Gastroesophageal sphincter (tissue), 4 donors: ENCODE measurements around the gene MYDGF. TPM values are rescaled to one million over a fixed set of nuclear protein-coding genes. Genes with fewer than 3 reads are reported as not detected.
A peak's percentile ranks its signal among the peaks of the same experiment; 100 is the strongest.

Source experiments
- ATAC-seq: fragments of 150-250 bp; one replicate; pipeline ENCODE4 v1.9.1; 2016; ENCODE audit warnings: mild to moderate bottlenecking, moderate library complexity
- H3K27ac ChIP-seq, 4 donors: fragments of 200-600 bp; sonication (generic) in 3 of 4; 1 replicate in 3 of 4; 2 replicates in 1 of 4; pipeline ENCODE4 v1.5.1; 2016 to 2019
- H3K27me3 ChIP-seq: fragments of 200-600 bp; sonication (generic); one replicate; pipeline ENCODE4 v1.5.1; 2019
- H3K36me3 ChIP-seq, 2 donors: fragments of 200-600 bp; sonication (generic); one replicate each; pipeline ENCODE4 v1.5.1; 2019; ENCODE audit warnings: control low read depth in 1 of 2
- H3K4me1 ChIP-seq, 3 donors: fragments of 200-600 bp; sonication (generic); 1 replicate in 2 of 3; 2 replicates in 1 of 3; pipeline ENCODE4 v1.5.1; 2016 to 2019; ENCODE audit warnings: control low read depth in 2 of 3
- H3K4me3 ChIP-seq, 2 donors: fragments of 200-600 bp; sonication (generic); one replicate each; pipeline ENCODE4 v1.5.1; 2019; ENCODE audit warnings: mild to moderate bottlenecking in 1 of 2, moderate library complexity in 1 of 2
- H3K9me3 ChIP-seq, 3 donors: fragments of 200-600 bp; sonication (generic); one replicate each; pipeline ENCODE4 v1.5.1; 2017 to 2019; ENCODE audit warnings: control low read depth in 2 of 3
- CTCF ChIP-seq, 4 experiments: fragments of 200-600 bp in 2 of 4; fragments of 450-650 bp in 2 of 4; sonication (generic) in 1 of 4; IDR thresholded peaks; one replicate each; pipeline ENCODE4 v1.5.1; 2017 to 2019; ENCODE audit warnings: antibody characterized with exemption in 4 of 4, mild to moderate bottlenecking in 2 of 4, moderate library complexity in 2 of 4
- EP300 ChIP-seq: sonication (generic); formaldehyde crosslinking; IDR thresholded peaks from one replicate; pipeline ENCODE4 v1.6.1; 2017; ENCODE audit warnings: antibody characterized with exemption, mild to moderate bottlenecking
- POLR2A ChIP-seq, 2 donors: fragments of 450-650 bp; IDR thresholded peaks; one replicate each; pipeline ENCODE4 v1.6.1; 2017; ENCODE audit warnings: antibody characterized with exemption in 2 of 2, mild to moderate bottlenecking in 2 of 2, moderate library complexity in 1 of 2
- POLR2AphosphoS5 ChIP-seq: sonication (generic); formaldehyde crosslinking; IDR thresholded peaks from one replicate; pipeline ENCODE4 v1.6.1; 2017; ENCODE audit warnings: antibody characterized with exemption
- WGBS, 2 donors: methylation state at CpG; one replicate each; pipeline ENCODE4 v1.1.5; 2018; ENCODE audit warnings: low coverage in 1 of 2; 5-methylcytosine and 5-hydroxymethylcytosine counted together
- total RNA-seq, 4 donors: library from RNA; depleted of rRNA; stranded (reverse); fragments of >200 nt; gene quantifications; one replicate each; pipeline ENCODE4 v1.1.0, GENCODE V29; 2016

Gene MYDGF
- total RNA-seq, 4 donors from 2014 or later = 20.5 to 44.6 (median 30.1) TPM

- no peaks in the 10 kb centered on the region for H3K36me3 ChIP-seq
- peak overlapping the region; percentile 73 to 78 for H3K4me3 ChIP-seq
- no peak for TF ChIP-seq POLR2AphosphoS5
- peak in 1 of 2 donors; percentile 35 for TF ChIP-seq POLR2A (IDR thresholded peaks at IDR 0.05)
- WGBS, 2 donors = 20 to 33% methylated on average over 1 to 2 of the region's 39 CpGs
- H3K4me1 ChIP-seq = peaks cover 0 to 64% (median 21%) of the 10 kb centered on the region in 3 donors
- H3K9me3 ChIP-seq = no peaks in the 10 kb centered on the region
- peaks cover 10% of the 10 kb centered on the region for H3K27me3 ChIP-seq
- peak; percentile 1 for ATAC-seq
- peak overlapping the region; percentile 6 to 84 (median 80) for H3K27ac ChIP-seq
Observed at GRCh38 chr19:4639531-4640246, 30.5 kb downstream of the MYDGF start.

DNA sequence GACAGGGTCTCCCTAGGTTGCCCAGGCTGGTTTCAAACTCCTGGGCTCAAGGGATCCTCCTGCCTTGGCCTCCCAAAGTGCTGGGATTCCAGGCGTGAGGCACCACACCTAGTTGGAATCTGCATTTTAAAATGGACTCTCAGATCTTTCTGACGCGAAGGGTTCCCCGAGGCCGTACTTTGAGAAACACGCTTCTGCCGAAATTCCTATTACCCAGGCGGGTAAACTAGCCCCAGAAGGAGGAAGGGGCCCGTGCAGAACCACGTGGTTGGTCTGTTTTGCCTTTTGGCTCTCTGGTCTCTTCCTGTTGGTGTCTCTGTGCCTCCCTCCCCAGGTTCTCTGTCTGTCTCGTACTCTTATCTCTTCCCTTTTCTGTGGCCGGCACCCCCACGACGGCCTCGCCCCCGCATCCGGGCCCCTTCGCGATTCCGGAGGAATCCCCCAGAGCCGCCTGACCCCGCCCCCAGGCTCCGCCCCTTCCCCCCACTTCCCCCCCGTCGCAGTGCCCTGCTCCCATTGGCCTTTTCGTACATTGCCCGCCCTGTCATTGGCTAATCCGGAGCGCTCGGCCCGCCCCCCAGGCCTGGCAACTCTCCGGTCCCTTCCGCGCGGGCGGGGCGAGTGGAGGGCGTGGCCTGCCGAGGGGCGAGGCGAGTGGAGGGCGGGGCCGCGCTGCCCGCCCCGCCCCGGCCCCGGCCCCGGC is 31.2 kb downstream of the MYDGF start, which contains the start of gene TNFAIP8L1:
TNFAIP8L1 (plus strand) TSS at position 689 of the 703 bp plus-strand sequence. CDS start 12,354 bp downstream, outside the sequence.
- 6% methylated on average over 5 to 7 of the region's 49 CpGs for WGBS, 2 donors
- TF ChIP-seq POLR2AphosphoS5 = peak; percentile 48
- TF ChIP-seq CTCF (IDR thresholded peaks at IDR 0.05) = no peak

GRCh38 chr19:4638317-4638716 is 31.8 kb downstream of the MYDGF start:
- Histone ChIP-seq H3K27me3 (peaks cover 10% of the 10 kb centered on the region), H3K9me3 (no peaks in the 10 kb centered on the region), H3K27ac (peak overlapping the region in 3 of 4 donors; percentile 16 to 78 (median 77)), H3K4me1 (peaks cover 0 to 64% (median 21%) of the 10 kb centered on the region in 3 donors), H3K36me3 (no peaks in the 10 kb centered on the region), H3K4me3 (no peak overlapping the region)
- no peak for TF ChIP-seq CTCF (IDR thresholded peaks at IDR 0.05)
- no peak for TF ChIP-seq EP300
- no peak for TF ChIP-seq POLR2AphosphoS5
- no peak for TF ChIP-seq POLR2A (IDR thresholded peaks at IDR 0.05)
- WGBS, 2 donors = 62% methylated on average over 3 of the region's 11 CpGs; no CpG with 5 or more reads in 1 of the 2 donors
- no peak for ATAC-seq

More for the DNA sequence above, 31.2 kb downstream of the MYDGF start, which contains the start of gene TNFAIP8L1:
- Histone ChIP-seq H3K27ac (peak within 1 kb of the TSS; percentile 6 to 84 (median 80)), H3K9me3 (no peaks in the 10 kb centered on the region), H3K4me1 (peaks cover 0 to 64% (median 21%) of the 10 kb centered on the region in 3 donors), H3K27me3 (peaks cover 10% of the 10 kb centered on the region), H3K36me3 (no peaks in the 10 kb centered on the region), H3K4me3 (peak within 1 kb of the TSS; percentile 73 to 78)
- ATAC-seq = peak; percentile 96

- WGBS, 2 donors = 46% methylated on average over 3 of the region's 8 CpGs; no CpG with 5 or more reads in 1 of the 2 donors
- Histone ChIP-seq H3K27me3 (peaks cover 10% of the 10 kb centered on the region), H3K9me3 (no peaks in the 10 kb centered on the region), H3K27ac (peak overlapping the region in 1 of 4 donors; percentile 57), H3K4me1 (peaks cover 0 to 58% (median 21%) of the 10 kb centered on the region in 3 donors), H3K4me3 (peak overlapping the region in 1 of 2 donors; percentile 55), H3K36me3 (no peaks in the 10 kb centered on the region)
- no peak for ATAC-seq
- TF ChIP-seq EP300 (no peak), CTCF (IDR thresholded peaks at IDR 0.05) (no peak), POLR2A (IDR thresholded peaks at IDR 0.05) (no peak), POLR2AphosphoS5 (no peak)
Observed at GRCh38 chr19:4636761-4637160, 33.4 kb downstream of the MYDGF start.

GRCh38 chr19:4636151-4636717 is 33.9 kb downstream of the MYDGF start:
- Histone ChIP-seq H3K27ac (peak overlapping the region in 1 of 4 donors; percentile 57), H3K27me3 (peaks cover 10% of the 10 kb centered on the region), H3K36me3 (no peaks in the 10 kb centered on the region), H3K4me3 (peak overlapping the region; percentile 25 to 55), H3K9me3 (no peaks in the 10 kb centered on the region), H3K4me1 (peaks cover 0 to 52% (median 21%) of the 10 kb centered on the region in 3 donors)
- no peak for TF ChIP-seq EP300
- TF ChIP-seq POLR2AphosphoS5 = no peak
- TF ChIP-seq POLR2A (IDR thresholded peaks at IDR 0.05) = no peak
- peak in 3 of 4 experiments; percentile 81 to 98 (median 89) for TF ChIP-seq CTCF (IDR thresholded peaks at IDR 0.05)
- no CpG with 5 or more reads among the region's 43 CpGs for WGBS, 2 donors
- ATAC-seq = peak; percentile 14
